GM19467 (cell line): ENCODE measurements around the gene EHD1.

Experiments used
- ATAC-seq: cut with Tn5 transposase; IDR thresholded peaks from one replicate; pipeline ENCODE4 v1.9.1; 2021; ENCODE audit warnings: mild to moderate bottlenecking, moderate library complexity; ENCODE audit not compliant: unreplicated experiment

The EHD1 gene

GRCh38 chr11:64910451-64911093 is 32.2 kb upstream of the EHD1 start:
- ATAC-seq: no peak

DNA sequence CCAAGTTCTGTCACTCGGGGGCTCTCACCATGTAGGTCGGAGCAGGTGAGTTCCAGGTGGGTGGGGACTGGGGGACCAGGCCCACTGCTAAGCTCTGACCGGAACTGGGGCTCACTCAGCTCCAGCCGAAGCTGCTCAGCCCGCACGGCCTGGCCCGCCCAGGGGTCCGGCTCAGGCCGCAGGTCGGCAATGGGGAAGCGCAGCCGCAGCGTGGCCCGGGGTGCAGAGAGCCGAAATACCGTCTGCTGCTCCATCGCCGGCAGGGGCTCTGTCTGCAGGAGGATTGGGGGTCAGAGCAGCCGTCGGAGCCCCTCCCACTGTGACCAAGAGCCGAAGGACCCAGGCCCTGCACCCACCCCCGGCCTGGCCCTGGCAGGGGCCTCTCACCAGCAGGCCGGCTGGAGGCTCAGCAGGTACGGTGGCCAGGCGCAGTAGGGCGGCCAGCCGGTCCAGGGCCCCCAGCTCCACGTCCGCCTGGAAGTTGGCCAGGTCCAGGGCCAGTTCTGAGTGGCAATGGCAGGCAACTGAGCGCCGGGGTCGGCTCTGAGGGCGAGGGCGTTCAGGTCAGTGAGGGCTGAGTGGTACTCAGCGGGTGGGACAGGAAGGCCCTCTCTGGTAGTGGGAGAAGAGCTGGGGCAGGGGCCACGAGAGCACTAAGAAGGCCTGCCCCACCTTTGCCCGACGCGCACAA is 31.4 kb upstream of the EHD1 start:
- ATAC-seq: no peak

GRCh38 chr11:64908766-64909165 is 30.3 kb upstream of the EHD1 start:
- no peak for ATAC-seq

DNA sequence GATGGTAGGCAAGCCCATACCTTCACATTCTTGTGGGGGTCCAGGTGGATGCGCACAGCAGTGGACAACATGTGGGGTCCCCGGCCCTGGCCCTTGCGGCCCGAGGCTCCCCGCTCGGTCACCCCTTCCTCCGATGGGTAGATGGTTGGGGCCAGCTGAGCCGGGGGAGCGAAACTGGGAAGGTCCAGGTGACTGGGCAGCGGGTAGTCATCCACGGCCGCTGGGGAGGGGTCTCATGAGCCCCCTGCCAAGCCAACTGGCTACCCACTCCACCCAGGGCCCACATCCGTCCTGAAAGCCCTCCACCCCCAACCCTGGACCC is 27.9 kb upstream of the EHD1 start:
- ATAC-seq: no peak

DNA sequence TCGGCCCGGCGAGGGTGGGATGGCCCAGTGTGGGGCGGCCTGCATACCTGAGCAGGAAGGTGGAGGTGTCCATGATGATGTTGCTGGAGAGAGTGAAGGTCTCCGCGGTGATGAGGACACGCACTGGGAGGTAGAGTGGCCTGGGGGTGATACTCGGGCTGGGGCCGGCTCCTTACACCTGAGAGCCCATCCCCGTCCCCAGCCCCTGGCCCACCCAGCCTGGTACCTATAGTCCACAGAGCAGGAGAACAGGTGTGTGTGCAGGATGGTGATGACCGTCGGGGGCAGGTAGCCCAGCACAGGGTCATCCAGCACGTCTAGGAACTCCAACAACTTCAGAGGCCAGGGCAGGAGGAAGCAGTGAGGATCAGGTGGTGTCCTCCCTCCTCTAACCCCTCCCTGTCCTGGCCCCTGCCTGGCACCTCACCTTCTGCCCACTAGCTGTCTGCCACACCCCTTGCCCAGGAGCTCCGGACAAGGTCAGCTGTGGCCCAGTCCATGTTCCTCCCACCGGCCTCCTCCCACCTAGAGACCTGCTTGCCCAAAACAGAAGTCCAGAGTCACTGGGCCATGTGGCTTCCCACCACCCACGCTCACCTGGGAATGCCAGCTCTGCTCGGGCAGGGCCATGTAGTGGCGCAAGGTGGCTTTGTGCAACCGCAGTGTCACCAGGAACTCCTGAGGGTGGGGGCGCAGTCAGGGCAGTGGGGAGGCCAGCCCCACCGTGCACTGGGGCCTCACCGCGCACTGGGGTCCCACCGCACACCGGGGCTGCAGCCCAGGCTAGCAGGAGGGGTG is 27.3 kb upstream of the EHD1 start:
- ATAC-seq: no peak

GRCh38 chr11:64903291-64903833 is 24.9 kb upstream of the EHD1 start:
- ATAC-seq: no peak

DNA sequence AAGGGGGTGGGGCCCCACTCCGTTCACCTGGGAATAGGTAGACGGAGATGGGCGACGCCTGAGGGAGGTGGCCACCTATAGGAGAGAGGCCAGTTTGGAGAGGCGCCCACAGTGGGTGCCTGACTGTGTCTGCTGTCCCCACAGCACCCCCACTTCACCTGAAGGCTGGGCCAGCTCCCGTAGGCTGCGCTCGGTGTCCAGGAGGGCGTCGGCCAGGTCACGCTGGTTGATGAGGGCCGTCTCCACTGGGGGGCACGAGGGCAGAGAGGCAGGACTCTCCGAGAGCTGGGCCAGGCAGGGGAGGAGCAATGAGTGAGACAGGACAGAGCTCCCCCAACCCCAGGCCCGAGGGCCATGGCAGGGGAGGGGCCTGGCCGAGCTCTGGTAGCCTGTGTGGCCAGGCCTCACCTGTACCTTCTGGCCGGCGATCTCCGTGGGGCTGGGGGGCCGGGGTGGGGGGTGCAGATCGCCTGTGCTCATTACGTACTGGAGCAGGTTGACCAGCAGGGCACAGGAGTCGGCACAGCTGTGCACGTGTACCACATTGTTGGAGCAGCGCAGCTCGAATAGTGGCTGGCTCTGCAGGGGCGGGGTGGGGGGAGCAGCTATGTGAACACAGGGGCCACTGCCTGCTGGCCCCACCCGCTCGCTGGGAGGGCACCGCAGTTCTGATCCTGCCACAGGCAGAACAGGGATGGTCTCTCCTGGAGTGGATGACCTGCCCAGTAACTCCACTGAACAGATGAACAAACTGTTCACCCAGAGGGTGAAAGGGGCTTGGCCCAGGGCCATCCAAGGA is 23.9 kb upstream of the EHD1 start:
- no peak for ATAC-seq

DNA sequence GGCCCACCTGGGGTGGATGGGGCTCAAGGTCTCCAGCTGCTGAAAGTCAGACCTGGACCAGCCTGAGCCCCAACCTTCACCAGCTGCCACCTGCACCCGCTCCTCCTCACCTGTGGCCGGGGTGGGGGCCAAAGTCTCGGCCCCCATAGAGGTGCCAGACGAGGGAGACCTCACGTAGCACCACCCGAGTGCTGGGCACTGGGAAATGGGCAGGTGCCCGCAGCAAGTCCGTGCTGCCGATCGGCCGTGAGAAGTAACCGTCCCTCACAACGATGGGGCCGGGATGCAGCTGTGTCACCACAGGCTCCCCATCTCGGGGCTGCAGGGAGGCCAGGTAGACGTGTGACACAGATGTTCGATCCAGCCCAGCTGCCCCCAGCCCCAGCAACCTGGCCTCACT is 22.4 kb upstream of the EHD1 start:
- no peak for ATAC-seq

- no peak for ATAC-seq
These were observed 21.9 kb upstream of the EHD1 start for GRCh38 chr11:64900263-64900678.

GRCh38 chr11:64898541-64898940 is 20.1 kb upstream of the EHD1 start:
- ATAC-seq: no peak

DNA sequence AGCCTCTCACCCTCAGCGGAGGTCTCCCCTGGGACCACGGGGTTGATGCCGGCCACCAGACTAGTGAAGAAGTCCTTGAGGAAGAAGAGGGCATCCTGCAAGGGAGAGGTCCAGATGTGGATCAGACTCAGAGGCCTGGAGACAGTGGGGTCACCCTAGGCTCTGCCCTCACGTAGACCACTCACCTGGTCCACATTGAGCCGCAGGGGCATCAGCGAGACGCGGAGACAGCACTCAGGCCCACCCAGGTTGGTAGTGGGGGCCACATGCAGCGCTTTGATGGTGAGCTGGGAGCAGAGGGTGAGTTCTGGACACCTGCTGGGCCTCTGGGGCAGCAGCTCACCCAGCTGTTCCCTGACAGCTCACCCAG is 19.6 kb upstream of the EHD1 start:
- no peak for ATAC-seq

DNA sequence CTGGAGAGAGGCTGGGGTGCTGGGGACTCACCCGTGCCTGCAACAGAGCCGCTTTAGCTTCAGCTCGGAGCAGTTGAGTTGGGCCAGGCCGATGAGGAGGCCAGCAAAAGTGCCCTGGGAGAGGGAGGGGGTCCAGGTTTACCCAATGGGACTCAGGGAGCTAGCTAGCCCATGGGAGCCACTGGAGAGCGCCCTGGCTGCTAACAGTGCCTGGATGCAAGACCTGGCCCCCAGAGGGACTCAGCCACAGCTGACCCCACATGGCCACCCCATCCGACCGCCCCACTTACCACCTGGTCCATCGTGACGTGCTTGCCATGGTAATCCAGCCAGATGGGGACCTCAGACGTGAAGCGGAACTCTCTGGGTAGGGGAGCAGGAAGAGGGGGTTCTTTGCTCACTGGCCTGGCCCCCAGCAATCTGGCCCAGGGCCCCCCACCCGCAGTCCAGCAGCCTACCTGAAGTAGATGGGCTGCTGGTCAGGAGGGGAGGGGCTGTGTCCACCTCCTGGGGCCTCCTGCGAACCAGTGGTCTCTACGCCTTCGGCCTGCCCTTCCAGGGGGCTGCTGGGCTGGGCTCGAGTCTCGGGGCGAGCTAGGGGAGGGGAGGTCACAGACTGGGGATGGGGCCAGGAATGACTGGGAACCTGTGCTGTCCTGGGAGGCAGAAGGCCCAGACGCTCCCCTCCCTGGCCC is 19.1 kb upstream of the EHD1 start:
- no peak for ATAC-seq

- ATAC-seq: no peak
These were observed 18.1 kb upstream of the EHD1 start for GRCh38 chr11:64896448-64897022.

DNA sequence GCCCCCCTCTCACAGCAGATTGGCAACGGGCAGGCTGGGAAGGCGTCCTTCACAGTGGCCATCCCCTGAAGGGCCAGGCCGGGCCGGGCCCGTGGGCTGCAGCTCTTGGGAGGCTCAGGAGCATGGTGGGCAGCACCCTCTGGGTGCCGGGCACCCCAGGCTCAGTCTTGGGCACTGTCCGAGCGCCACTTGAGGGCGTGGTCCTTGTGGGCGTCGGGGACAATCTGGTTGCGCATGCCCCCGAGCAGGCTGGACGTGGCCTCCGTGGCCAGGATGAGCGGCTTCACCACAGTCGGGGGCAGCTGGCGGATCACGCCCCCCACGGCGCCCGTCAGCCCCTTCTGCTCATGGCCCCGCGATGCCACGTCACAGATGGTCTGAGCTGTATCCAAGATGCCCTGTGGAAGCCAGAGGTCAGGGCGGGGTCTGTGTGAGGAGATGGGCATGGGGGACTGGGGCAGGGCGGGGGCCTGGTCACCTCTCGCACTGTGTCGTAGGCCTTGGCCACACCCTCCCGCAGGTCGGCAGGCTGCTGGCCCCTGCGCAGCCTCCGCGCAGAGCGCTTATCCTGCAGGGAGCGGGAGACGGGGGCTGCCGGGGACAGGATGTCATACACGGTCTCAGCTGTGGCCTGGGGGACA is 16.5 kb upstream of the EHD1 start:
- ATAC-seq: no peak

- peak; percentile 51 for ATAC-seq
These were observed 15.8 kb upstream of the EHD1 start for GRCh38 chr11:64894070-64894811.

DNA sequence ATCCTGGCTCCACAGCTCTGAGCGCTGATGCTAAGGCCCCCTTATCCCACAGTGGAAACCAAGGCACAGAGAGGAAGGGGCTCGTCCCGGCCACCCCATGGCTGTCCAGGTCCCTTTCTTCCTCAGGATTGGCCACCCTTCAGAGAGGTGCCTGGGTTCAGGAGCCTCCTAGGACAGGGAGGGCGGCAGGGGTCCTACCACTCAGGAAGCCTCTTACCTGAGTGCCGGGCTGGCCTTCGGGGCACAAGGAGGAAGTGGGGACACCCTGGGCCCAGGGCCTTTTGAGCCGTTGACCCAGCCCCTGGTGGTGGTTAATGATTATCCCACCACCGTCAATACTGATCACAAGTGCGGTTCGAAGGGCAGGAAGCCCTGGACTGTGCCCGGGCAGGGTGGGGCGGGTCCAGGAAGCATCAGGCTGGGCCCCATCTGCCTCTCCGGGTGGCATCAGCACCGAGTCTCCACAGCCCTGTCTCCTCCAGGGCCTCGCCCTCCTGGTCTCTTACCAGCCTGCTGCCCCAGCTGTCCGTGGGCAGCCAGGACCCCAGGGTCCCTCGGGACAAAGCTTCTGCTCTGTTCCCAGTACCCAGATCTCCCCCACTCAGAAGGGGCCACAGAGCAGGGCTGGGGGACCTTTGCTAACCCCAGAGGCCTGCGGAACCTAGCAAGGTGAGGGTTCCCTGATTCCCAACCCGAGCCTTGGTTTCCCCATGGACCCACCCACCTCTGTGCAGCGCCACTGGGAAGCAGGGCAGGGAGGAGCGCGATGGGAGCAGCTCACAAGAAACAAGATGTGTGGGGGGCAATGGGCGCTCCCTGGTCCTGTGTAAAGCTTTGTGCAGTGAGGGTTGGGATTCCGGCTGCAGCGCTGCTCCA is 15.0 kb upstream of the EHD1 start:
- no peak for ATAC-seq

- no peak for ATAC-seq
These were observed 14.4 kb upstream of the EHD1 start for GRCh38 chr11:64892838-64893193.

DNA sequence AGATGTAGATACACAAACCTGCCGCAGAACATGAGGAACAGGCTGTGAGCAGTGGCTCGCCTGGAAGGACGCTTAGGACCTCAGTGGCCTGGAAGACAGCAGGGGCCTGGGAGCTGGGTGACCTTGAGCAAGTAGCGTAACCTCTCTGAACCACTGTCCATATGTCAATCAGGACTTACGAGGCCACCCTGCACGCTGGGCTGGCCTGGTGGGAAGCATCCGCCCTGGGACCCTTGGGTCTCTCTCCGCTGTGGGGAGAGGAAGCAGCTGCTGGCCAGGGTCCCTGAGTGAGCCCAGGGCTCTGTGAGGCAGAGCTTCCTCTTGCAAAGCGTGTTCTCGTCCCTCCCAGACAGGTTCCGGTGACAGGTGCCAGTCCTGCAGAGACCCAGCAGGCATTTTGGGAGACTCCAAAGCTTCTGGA is 14.0 kb upstream of the EHD1 start:
- ATAC-seq: no peak
